Skeletal muscle tissue (tissue), 4 donors: Measurements from ENCODE around the gene ACTA1. TPM values are rescaled to one million over a fixed set of nuclear protein-coding genes. Genes with fewer than 3 reads are reported as not detected.
"Not testable (repeated sequence)": the region's sequence is repeated elsewhere in the genome, so short reads cannot be mapped to it uniquely, and the experiment has no call there.

Experiments used
- H3K27ac ChIP-seq: one replicate; pipeline ENCODE4 v1.7.0; 2013; ENCODE audit warnings: mild to moderate bottlenecking, low read depth, low read length, inconsistent platforms
- H3K27me3 ChIP-seq, 3 donors: one replicate each; pipeline ENCODE4 v1.7.0; 2013; ENCODE audit warnings: low read length in 3 of 3; ENCODE audit not compliant: control insufficient read depth in 3 of 3, insufficient read depth in 3 of 3
- H3K36me3 ChIP-seq, 3 donors: one replicate each; pipeline ENCODE4 v1.7.0; 2013; ENCODE audit warnings: low read length in 3 of 3; ENCODE audit not compliant: control insufficient read depth in 3 of 3, insufficient read depth in 3 of 3
- H3K4me1 ChIP-seq, 3 donors: one replicate each; pipeline ENCODE4 v1.7.0; 2013; ENCODE audit warnings: low read length in 3 of 3, mild to moderate bottlenecking in 3 of 3; ENCODE audit not compliant: control insufficient read depth in 3 of 3, insufficient read depth in 3 of 3
- H3K4me3 ChIP-seq, 3 donors: one replicate each; pipeline ENCODE4 v1.7.0; 2013; ENCODE audit warnings: low read length in 3 of 3
- H3K9ac ChIP-seq, 3 donors: one replicate each; pipeline ENCODE4 v1.7.0; 2013; ENCODE audit warnings: low read length in 3 of 3, mild to moderate bottlenecking in 3 of 3, moderate library complexity in 2 of 3, low read depth in 1 of 3
- H3K9me3 ChIP-seq, 3 donors: one replicate each; pipeline ENCODE4 v1.7.0; 2013; ENCODE audit warnings: low read length in 3 of 3; ENCODE audit not compliant: control insufficient read depth in 3 of 3
- total RNA-seq: library from RNA; depleted of rRNA; stranded (reverse); fragments of >200 nt; gene quantifications from one replicate; pipeline ENCODE4 v1.2.3, GENCODE V29; 2014
- donor health status: Osteomylitis.

The ACTA1 gene
- total RNA-seq, 1 donor from 2014 or later: 2,324 TPM

- Histone ChIP-seq H3K27ac (peak overlapping the region; percentile 100), H3K9me3 (no peaks in the 10 kb centered on the region), H3K4me1 (peaks cover 16 to 46% (median 16%) of the 10 kb centered on the region in 3 donors), H3K4me3 (peak overlapping the region; percentile 92 to 100 (median 94)), H3K9ac (peak overlapping the region; percentile 79 to 100 (median 79)), H3K36me3 (peaks cover 16 to 28% (median 23%) of the 10 kb centered on the region in 3 donors), H3K27me3 (peaks cover 22 to 49% (median 26%) of the 10 kb centered on the region in 3 donors)
Observed at GRCh38 chr1:229432116-229432461, 1.8 kb downstream of the ACTA1 start.

DNA sequence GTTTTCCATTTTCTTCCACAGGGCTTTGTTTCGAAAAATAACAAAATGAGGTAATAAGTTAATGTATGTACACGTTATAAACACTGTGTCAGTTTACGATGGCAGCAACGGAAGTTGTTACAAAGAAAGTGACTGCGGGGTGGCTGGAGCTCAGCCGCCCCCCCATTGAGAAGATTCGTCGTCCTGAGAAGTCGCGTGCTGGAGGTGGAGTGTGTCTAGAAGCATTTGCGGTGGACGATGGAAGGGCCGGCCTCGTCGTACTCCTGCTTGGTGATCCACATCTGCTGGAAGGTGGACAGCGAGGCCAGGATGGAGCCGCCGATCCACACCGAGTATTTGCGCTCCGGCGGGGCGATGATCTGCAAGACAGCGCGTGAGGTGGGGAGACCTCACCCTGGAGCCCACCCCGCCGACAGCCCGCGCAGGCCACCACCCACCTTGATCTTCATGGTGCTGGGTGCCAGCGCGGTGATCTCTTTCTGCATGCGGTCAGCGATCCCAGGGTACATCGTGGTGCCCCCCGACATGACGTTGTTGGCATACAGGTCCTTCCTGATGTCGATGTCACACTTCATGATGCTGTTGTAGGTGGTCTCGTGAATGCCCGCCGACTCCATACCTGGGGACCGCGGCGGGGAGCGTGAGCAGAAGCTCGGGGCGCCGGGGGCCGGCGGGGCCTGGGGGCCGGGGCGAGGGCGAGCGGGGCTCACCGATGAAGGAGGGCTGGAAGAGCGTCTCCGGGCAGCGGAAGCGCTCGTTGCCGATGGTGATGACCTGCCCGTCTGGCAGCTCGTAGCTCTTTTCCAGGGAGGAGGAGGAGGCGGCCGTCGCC is 2.4 kb downstream of the ACTA1 start:
- H3K4me1 ChIP-seq: peaks cover 10 to 41% (median 13%) of the 10 kb centered on the region in 3 donors
- H3K4me3 ChIP-seq: peak overlapping the region; percentile 92 to 100 (median 94)
- peak overlapping the region; percentile 100 for H3K27ac ChIP-seq
- H3K9ac ChIP-seq: peak overlapping the region; percentile 79 to 100 (median 79)
- peaks cover 16 to 28% (median 23%) of the 10 kb centered on the region in 3 donors for H3K36me3 ChIP-seq
- H3K27me3 ChIP-seq: peaks cover 22 to 49% (median 26%) of the 10 kb centered on the region in 3 donors
- no peaks in the 10 kb centered on the region for H3K9me3 ChIP-seq

DNA sequence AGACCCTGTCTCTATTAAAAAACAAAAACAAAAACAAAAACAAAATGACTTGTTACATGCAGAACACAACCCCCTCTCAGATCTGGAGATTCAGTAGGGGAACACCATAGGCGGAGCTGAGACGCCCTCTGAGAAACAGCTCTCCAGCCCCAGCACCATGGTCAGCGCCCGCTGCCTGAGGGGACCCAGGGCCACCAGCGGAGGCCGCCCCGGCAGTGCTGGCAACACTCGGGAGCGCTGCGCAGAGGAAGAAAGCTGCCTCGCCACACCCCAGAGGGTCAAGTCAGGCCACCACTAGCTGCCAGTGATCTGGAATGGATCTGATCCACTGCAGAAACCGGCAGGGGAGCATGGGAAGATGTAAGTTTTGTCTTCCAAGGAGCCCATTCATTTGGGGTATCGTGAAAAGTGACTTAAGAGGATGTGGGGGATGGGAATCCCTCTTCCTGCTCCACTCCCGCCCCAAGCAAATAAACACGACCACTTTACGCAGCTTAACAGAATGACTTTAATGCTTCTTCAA is 3.1 kb downstream of the ACTA1 start:
- H3K4me3 ChIP-seq: peak overlapping the region; percentile 92 to 100 (median 94)
- H3K9ac ChIP-seq: peak overlapping the region in 2 of 3 donors; percentile 68 to 100
- H3K27ac ChIP-seq: peak overlapping the region; percentile 100
- H3K27me3 ChIP-seq: peaks cover 22 to 50% (median 26%) of the 10 kb centered on the region in 3 donors
- no peaks in the 10 kb centered on the region for H3K9me3 ChIP-seq
- peaks cover 8 to 34% (median 8%) of the 10 kb centered on the region in 3 donors for H3K4me1 ChIP-seq
- H3K36me3 ChIP-seq: peaks cover 16 to 28% (median 23%) of the 10 kb centered on the region in 3 donors

- Histone ChIP-seq H3K36me3 (peaks cover 12 to 22% (median 17%) of the 10 kb centered on the region in 3 donors), H3K9me3 (no peaks in the 10 kb centered on the region), H3K27me3 (peaks cover 15 to 33% (median 21%) of the 10 kb centered on the region in 3 donors), H3K27ac (no peak overlapping the region), H3K4me1 (peaks cover 3 to 18% (median 8%) of the 10 kb centered on the region in 3 donors), H3K4me3 (no peak overlapping the region), H3K9ac (no peak overlapping the region)
Observed at GRCh38 chr1:229428256-229428655, 5.6 kb downstream of the ACTA1 start.

DNA sequence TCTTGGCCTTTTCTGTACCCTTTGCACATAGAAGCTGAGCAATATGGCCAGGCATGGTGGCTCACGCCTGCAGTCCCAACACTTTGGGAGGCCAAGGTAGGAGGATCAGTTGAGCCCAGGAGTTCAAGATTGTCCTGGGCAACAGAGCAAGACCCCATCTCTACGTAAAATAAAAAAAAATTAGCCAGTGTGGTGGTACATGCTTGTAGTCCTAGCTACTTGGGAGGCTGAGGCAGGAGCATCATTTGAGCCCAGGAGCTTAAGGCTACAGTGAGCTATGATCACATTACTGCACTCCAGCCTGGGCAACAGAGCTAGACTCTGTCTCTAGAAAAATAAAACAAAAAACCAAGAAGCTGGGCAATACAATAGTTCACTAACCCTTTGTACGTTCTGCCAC is 6.3 kb downstream of the ACTA1 start:
- H3K9ac ChIP-seq: no peak overlapping the region
- no peak overlapping the region for H3K27ac ChIP-seq
- peaks cover 9 to 26% (median 17%) of the 10 kb centered on the region in 3 donors for H3K27me3 ChIP-seq
- H3K9me3 ChIP-seq: no peaks in the 10 kb centered on the region
- H3K36me3 ChIP-seq: peaks cover 6 to 15% (median 10%) of the 10 kb centered on the region in 3 donors
- H3K4me1 ChIP-seq: peaks cover 3 to 14% (median 8%) of the 10 kb centered on the region in 3 donors
- no peak overlapping the region for H3K4me3 ChIP-seq

- Histone ChIP-seq H3K27me3 (peaks cover 0 to 9% (median 3%) of the 10 kb centered on the region in 3 donors), H3K4me3 (no peak overlapping the region), H3K36me3 (no peaks in the 10 kb centered on the region), H3K9me3 (no peaks in the 10 kb centered on the region), H3K27ac (no peak overlapping the region), H3K9ac (no peak overlapping the region), H3K4me1 (no peaks in the 10 kb centered on the region)
Observed at GRCh38 chr1:229425564-229426159, 8.2 kb downstream of the ACTA1 start.

DNA sequence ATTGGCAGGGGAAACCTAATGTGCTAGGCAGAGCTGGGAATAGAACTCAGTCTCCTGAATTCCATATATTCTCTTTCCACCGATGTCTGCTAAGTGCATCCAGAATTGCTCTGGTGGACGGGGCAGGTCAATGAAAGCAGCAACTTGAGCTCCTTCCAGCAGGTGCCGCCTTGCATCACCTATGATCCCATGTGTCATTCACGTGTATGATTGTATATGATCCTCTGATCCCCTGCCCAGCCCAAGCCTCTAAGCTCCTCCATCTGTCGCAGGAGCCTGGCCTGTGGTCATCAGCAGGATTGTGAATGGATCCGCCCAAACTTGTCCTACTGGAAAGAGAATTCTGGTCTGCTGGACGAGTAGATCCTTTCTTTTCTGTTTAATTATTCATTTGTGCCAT is 13.1 kb downstream of the ACTA1 start:
- Histone ChIP-seq H3K9ac (no peak overlapping the region), H3K27ac (no peak overlapping the region), H3K9me3 (no peaks in the 10 kb centered on the region), H3K4me1 (no peaks in the 10 kb centered on the region), H3K36me3 (no peaks in the 10 kb centered on the region), H3K27me3 (peaks cover 0 to 3% (median under 1%) of the 10 kb centered on the region in 3 donors), H3K4me3 (no peak overlapping the region)

- peaks cover 0 to 2% (median 0%) of the 10 kb centered on the region in 3 donors for H3K27me3 ChIP-seq
- no peaks in the 10 kb centered on the region for H3K36me3 ChIP-seq
Observed at GRCh38 chr1:229420224-229420623, 13.7 kb downstream of the ACTA1 start.

GRCh38 chr1:229418586-229418985 is 15.3 kb downstream of the ACTA1 start:
- not testable (repeated sequence) for H3K27me3 ChIP-seq, H3K4me3 ChIP-seq, H3K9me3 ChIP-seq, H3K4me1 ChIP-seq, H3K36me3 ChIP-seq, H3K27ac ChIP-seq, H3K9ac ChIP-seq

More at GRCh38 chr1:229420224-229420623, 13.7 kb downstream of the ACTA1 start:
- Histone ChIP-seq H3K4me3 (no peak overlapping the region), H3K9ac (no peak overlapping the region), H3K9me3 (no peaks in the 10 kb centered on the region), H3K27ac (no peak overlapping the region), H3K4me1 (no peaks in the 10 kb centered on the region)

GRCh38 chr1:229412810-229413209 is 21.1 kb downstream of the ACTA1 start:
- H3K27me3 ChIP-seq: peaks cover 6 to 14% (median 7%) of the 10 kb centered on the region in 3 donors
- not testable (repeated sequence) for H3K4me3 ChIP-seq, H3K9me3 ChIP-seq, H3K9ac ChIP-seq, H3K27ac ChIP-seq, H3K36me3 ChIP-seq
- H3K4me1 ChIP-seq: peaks cover 39 to 41% (median 41%) of the 10 kb centered on the region in 3 donors
